HG02884 (cell line): ENCODE data around the gene IFT43.

Experiments
- ATAC-seq: cut with Tn5 transposase; IDR thresholded peaks from one replicate; pipeline ENCODE4 v1.9.1; 2021; ENCODE audit warnings: mild to moderate bottlenecking, moderate library complexity; ENCODE audit not compliant: unreplicated experiment

The IFT43 gene

DNA sequence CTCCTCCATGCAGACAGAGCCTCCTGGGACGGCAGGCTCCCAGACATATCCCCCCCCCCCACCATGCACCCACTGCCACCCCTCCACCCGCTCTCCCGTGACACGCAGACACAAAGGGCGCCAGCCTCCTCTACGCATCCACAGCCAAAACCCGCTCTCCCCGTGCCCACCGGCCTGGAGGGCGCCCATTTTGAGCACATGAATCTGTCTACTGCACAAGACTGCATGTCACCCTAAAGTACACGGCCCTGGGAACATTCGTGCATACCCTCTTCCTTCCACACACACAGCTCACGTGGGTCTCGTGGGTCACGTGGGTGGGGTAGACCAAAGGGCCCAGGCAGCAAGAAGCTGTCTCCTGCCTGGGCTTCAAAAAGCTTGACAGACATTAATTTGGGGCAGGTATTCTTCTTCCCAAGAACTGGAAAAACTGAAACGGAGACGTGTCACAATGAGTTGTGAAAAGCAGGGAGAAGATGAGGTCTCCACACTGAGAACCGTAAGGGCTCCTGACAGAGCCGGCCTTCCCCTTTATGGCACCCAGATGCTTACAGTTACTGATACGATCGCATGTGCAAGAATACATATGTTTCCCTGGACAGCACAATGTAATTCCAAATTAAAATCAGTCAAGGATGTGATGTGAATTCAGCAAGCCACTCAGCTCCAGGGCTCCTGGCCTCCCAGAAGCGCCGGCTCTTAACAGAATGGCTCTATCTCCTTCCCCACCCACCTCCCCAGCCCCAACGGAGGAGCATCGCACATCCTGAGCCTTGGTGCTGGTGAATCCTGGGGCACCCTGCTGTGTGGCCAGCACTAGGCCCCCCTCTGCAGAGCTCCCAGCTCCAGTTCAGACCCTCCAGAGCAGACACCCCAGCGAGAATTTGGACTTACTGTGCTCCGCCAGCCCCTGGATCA is 5.7 kb upstream of the IFT43 start:
- ATAC-seq = no peak

DNA sequence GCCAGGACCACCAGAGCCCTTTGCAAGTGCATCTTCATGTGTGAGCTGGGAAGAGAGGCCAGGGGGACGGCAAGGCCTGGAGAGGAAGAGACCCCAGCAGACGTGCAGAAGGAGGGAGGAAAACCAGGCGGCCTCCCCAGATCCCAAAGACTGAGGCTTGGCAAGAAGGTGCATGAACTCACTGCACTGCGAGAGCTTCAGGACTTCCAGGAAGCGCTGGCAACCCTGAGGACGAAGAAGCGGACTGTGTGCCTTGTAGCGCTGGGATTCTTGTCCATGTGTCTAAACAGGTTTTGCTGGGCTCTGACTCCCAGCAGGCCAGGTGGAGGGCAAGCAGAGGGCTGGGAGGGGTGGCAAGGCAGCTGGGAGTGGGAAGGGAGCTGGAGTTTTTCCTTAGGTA is 4.7 kb upstream of the IFT43 start:
- ATAC-seq = no peak

DNA sequence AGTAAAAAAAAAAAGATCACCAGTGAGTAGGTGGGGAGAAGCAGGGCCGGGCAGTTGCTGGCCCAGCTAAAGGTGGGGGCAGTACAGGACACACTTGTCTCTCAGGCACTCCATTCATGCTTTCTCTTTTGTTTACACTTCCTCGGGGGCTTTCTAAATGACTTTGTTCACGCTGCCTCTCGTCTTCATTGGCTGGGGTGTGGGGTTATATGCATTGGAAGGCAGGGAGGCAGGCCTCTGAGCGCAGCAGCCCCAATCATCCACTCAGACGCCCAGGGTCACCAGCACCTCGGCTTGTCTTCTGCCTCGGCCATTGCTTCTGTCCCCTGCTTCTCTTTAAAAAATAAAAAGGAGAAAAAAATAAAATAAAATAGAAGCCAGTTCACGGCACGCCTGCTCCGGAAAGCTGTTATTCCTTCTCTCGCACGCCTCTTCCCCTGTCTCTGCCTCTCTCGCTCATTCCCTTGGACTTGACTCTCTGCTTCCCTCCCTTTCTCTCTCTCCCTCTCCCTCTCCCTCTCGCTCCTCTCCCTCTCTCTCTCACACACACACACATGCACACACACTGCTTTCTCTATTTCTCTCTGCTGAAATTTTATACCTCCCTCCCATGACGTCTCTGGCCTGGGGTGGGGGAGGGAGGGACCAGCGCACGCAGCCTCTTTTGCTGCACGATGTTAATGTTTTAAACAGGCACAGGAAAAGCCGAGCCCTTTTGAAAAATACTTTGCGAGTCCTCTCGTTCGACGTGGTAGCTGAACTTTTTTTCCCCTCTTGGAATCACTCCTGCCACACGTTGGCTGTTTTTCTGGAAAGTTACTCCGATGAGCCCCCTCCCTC is 3.9 kb upstream of the IFT43 start, which contains the start of gene TGFB3:
Gene TGFB3 (minus strand): TSS at position 570 of the 840 bp plus-strand sequence. CDS start 1,102 bp downstream, outside the sequence.
- no peak for ATAC-seq

DNA sequence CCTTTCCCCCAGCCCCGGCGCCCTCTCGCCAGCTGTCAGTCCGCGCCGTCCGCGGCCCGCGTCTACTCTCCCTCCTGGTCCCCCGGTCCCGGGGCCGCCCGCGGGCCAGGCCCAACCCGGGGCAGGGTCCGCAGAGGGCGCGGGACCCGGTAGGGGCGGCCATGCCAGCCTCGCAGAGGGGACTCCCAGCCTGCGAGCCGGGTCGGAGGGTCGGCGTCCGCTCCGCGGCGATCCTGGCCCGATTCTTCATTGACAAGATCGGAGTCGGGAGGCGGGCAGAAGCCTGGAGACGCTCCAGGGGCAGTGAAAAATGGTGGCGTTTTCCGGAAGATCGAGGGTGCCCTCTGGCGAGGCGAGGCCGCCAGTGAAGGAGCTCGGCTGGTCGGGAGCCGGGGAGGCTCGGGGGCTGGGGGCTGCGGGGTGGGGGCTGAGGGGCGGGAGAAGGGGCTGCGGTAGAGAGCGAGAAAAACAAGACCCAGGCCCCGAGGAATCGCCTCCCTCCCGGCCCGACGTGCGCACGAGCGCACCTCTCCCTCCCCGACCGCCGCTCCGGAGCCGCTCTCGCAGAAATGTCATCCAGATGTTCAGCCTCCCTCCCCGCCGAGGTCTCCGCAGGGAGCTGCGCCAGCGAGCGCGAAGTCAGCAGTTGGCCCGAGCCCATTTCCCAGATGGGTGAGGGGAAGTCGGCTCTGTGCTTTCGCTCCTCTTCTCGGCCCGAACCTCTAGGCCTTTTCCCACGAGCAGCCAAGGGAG is 3.1 kb upstream of the IFT43 start:
- ATAC-seq = peak; percentile 40

DNA sequence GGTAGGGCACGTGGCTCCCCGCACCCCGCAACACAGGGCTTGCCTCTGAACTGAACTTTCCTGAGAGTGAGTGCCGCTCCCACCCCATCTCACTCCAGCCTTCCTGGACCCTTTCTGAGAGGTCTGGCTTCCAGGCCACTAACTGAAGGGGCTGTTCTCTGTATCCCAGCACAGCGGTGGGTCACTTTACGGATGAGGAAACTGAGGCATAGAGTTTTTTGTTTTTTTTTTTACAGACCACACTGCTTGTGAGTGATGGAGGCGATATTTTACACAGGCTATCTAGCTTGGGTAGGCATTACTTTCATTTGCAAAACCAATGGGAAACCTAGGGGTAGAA is 2.6 kb upstream of the IFT43 start:
- no peak for ATAC-seq

DNA sequence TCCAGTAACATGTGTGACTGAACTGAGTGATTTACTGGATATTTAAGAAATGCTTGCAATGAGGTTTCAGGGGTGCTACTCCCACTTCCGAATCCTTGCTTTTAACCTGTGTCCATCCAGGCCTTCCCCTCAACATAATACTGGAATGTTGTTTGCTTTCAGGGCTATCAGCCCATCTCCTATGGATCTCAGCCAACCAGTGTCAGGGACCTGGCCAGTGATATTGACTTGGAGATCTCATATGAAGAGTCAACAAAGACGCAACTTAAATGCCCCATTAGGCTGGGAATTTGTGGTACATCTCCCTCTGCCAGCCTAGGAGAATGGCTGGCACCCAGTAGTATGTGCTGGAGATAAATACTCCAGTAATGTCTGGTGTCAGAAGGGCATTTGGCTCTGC is 889 bp upstream of the IFT43 start:
- no peak for ATAC-seq

DNA sequence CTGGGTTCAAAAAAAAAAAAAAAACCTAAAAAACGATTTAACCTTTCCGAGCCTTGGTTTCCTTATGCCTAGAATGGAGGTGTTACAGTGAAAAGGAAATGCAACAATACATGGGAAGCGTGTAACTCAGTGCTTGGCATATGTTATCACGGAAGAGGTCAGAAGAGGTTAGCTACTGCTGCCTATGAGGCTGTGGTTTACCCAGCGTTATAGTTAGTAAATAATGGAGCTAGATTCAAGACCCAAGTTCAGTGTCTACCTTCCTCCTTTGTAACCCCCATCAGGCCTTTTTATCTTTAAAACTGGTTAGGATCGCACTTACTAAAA is 839 bp downstream of the IFT43 start:
- ATAC-seq = no peak

DNA sequence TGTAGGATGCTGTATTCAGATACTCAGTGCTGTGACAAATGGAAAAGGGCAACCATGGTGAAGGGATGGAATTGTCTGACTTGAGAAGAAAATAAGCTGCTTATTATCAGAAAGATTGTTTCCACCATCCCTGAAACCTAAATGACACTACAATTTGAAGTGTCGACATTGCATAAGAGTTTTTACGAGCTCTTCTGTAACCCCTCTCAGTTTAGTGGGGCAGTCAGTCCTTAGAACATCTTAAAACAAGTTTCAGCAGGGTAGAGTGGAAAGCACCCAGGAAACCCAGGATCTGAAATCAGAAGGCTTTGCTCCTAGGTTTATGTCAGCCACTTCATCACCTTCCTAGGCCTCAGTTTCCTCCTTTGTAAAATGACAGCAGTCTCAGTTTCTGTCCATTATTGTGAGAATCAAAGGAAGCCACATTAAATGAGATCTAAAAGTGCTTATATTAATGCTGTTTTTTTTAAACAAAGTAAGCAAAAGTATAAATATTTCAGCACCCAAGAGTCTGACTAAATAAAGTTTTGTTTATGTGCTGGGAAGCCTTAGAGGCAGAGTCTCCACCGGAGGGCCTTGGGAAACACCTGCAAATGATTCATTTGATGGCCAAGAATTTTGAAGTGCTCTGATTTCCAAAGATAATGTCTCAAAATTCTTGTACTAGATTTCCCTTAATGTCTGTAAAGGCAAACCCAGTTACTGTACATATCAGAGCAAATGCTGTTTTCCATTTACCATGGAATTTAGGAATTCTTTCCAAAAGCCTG is 1.8 kb downstream of the IFT43 start:
- ATAC-seq = no peak

DNA sequence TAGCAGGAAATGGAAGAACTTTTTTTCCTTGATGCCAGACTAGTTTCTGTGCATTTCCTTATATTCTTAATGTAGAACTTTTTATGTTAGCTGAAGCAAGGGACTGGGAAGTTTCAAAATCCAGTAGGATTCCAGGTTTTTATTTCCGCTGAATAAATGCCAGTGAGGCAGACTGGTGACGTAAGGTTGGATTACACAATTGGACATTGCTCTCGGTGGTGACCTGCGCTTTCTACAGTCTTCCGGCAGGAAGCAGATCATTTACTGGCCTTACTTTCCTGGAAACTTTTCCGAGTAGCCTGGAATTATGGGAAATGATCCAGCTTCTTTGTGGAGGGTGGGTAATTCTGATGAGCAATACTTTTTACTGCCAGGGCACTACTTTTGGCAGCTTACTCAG is 3.6 kb downstream of the IFT43 start:
- no peak for ATAC-seq

DNA sequence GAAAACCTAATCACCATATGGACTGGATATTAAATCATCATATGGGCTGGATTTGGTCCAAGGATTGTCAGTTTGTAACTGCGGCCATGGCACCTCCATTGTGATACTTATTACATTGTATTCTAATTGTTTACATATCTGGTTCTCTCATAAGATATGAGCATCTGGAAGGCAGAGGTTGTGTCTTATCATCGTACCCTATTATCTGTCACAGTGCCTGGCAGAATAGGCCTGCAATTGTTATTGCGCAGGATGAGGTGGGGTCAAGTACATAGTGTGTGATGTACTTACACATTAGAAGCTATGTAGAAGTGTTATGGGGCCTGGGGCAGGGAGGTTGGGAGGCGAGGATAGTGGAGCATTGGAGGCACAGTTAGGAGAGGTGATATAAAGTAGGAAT is 4.7 kb downstream of the IFT43 start:
- ATAC-seq = no peak

DNA sequence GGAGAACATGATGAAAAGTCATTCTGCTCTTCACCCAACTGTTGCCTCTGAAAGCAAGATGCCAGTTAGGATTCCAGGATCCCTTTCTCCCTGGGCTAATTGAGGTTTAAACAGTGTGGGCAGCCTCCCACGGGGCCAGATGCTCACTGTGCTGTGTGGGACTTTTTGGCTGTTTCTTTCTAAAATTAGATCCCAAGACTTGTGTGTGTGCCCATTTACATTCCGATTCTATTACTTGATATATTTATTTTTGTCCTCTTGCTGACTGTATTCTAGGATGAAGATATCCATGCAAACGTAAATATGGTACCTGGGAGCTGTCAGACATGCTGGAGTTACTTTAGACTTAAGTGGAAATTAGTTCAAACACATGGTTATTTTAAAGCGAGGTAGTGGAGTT is 6.2 kb downstream of the IFT43 start:
- ATAC-seq = no peak

DNA sequence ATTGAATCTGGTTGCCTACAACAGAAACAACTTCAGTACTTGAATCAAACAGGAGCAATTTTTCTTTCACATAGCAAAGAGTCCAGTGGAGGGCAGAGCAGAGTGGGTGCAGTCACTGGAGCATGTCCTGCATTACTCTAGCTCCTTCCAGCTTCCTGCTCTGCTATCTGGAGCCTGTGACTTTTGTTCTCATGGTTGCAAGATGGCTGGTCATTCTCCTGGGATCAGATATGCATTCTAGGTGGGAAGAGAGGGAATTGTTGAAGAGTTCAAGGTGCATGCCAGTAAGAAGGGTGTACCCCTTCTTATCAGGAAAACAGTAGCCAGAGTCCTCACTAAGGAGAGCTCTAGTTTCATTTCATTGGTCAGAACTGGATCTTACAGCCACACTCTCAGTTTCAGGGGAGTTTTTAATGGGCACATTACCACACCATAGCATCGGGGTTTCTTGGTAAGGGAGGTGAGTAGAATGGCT is 8.0 kb downstream of the IFT43 start:
- no peak for ATAC-seq

DNA sequence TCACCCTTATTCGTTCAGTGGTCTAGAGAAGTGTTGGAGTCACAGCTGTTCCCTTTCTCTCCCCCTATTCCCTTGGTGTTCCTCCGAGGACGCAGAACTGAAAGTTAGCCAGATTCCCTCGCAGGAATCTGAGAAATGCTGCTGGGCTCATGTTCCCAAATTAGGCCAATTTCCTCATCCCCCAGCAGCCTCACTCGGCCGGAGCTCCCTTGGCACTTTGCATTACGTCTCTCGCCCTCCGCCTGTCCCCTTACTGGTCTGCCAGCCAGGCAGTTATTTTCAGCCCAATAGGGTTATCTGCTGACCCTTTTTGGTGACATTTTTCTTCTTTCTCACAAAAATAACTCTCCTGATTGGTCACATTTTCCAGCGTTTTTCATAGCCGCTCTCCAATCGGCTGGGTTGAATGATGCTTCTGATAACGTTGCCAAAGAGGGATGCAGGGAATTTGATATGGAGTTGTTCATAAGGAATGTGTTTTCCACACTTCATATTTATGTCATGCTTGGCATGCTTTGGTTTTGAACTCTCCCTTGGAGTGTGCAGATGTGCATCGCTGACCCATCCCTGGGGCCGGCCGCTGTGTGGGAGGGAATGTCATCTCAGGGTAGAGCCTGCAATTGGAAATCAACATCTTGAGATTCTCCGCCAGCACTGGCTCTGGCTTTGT is 9.9 kb downstream of the IFT43 start:
- ATAC-seq = no peak

DNA sequence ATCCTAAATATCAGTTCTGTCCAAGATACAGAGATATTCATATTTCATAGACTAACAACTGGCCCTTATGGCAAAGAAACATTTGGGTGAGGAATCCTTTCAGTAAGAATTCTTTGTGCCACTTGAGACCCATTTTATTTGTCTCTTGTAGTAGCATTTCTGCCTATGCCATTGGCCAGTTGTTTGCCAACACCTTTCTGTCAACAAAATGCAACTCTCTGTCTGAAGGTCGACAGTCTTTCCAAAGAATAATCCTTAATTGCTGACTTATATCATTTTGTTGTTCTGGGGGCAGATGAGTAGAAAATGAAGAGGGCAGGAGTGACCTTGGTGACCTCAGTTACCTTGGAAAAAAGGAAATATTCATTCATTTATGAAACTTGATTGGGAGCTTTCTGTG is 10.9 kb downstream of the IFT43 start:
- ATAC-seq = no peak

DNA sequence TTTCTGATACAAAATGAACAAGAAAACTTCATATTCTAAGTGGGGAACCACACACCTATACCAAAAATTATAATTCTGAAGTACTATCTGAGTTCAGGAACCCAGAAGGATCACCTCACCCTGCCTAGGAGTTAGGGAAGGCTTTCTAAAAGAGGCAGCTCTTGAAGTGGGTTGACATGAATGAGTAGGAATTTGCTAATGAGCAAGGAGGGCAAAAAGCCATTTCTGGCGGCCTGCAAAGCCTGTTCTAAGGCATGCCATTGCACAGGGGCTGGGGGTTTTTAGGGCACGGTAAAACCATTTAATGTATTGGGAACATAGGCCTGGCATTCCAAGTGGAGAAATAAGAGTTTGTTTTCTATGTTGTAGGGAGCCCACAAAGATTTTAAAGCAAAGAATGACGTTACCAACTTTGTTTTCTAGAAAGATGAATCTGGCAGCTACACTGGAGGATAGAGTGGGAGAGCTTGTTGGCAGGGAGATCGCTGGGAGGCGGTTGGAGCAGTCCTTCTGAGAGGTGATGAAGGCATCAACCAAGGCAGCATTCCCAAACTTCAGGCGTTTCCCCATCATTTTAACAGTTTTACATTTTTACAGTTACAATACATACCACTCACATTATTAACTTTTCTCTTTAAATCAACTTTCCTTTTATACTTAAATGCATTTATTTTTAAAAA is 14.1 kb downstream of the IFT43 start:
- ATAC-seq = no peak

DNA sequence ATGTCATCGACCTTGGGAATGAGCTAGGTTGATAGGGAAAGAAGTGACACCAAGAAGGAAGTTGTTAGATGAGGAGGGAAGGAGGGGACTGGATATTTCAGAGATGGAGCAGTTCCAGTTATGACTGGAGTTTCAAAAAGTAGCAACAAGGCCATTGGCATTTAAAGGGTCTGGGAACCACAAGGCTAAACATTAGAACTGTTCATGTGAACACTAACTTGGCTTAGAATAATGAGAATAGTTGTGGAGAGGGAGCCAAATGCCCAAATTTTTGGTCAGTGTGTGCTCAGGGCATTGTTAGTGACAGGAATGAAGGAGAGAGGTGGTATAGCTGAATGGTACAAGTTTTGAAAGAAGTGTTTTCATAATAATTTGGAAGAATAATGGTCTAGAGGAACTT is 16.8 kb downstream of the IFT43 start:
- no peak for ATAC-seq

DNA sequence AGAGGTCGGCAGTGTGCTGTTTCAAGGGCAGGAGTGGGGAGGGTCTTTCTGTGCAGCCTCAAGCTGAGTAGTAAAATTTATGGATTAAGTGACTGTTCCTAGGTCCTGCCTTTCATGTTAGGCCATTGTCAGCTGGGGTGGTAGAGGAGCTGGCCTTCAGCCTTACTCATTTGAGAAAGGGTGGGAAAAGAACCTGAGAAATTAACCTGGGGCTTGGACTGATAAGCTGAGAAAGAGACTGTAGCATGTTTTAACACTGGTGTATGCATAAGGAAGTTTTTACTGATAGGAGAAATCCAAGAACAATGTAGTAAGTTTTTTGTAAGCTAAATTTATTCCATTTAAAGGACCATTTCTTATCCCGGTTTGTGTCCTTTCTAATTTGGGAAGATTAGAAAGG is 20.7 kb downstream of the IFT43 start:
- ATAC-seq = no peak

DNA sequence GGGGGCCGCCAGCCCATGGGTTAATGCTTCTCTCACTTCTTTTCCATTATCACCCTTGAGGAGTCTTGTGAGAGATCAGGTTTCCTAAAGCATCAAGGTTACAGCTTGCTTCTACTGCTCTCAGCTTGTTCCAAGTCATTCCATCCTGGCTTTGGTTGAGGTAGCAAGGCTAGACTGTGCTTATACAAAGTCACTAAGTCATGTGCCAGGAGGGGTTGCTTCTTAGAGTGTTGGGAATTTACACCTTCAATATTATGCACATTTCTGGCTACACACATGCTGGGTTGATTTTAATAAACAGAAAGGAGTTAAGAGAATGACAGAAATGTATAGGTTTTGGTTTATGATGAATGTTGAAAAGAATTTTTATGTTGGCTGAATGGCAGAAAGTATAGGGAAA is 21.8 kb downstream of the IFT43 start:
- ATAC-seq = no peak

DNA sequence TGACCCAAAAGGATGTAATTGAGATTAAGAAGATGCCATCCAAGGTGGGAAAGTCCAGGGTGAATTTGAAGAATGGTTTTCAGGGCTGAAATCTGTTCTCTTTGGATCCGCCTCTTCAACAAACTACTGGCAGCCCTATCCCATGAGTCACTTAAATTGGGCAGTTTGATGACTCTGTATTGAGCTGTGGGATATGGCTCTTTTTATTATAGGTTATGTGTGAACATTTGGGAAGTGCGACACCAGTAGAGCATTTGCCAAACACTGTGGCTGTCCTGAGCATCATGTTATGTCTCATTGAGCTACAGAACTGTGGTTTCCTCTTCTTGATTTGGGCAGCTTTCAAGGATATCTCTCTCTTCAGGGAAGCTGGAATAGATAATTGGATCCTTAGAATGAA is 22.3 kb downstream of the IFT43 start:
- no peak for ATAC-seq
